HepG2 (cell line): ENCODE measurements around the gene CCDC6. TPM values are rescaled to one million over a fixed set of nuclear protein-coding genes. Genes with fewer than 3 reads are reported as not detected.

Experiments
- AGO2 ChIP-seq: fragments of 200-400 bp; formaldehyde crosslinking; optimal IDR thresholded peaks from 2 replicates; pipeline ENCODE3; 2017; ENCODE audit warnings: mild to moderate bottlenecking, low read depth, low read length, moderate library complexity
- AHR ChIP-seq: IDR thresholded peaks from 2 replicates; pipeline ENCODE4 v1.6.1; 2018; ENCODE audit warnings: missing genetic modification reagents, missing compliant biosample characterization
- ARID2 ChIP-seq: sonication (generic); formaldehyde crosslinking; IDR thresholded peaks from 2 replicates; pipeline ENCODE4 v1.8.1; 2022; ENCODE audit warnings: mild to moderate bottlenecking, missing genetic modification reagents, borderline replicate concordance
- FOXA3 ChIP-seq: IDR thresholded peaks from 2 replicates; pipeline ENCODE4 v1.6.1; 2016; ENCODE audit warnings: missing genetic modification reagents, missing compliant biosample characterization
- HES4 ChIP-seq: sonication (generic); formaldehyde crosslinking; IDR thresholded peaks from 2 replicates; pipeline ENCODE4 v1.9.0; 2021; ENCODE audit warnings: mild to moderate bottlenecking, missing genetic modification reagents, borderline replicate concordance
- KLF9 ChIP-seq: IDR thresholded peaks from 2 replicates; pipeline ENCODE4 v1.6.1; 2016; ENCODE audit warnings: low read depth
- NFIC ChIP-seq: IDR thresholded peaks from 2 replicates; pipeline ENCODE4 v1.6.1; 2012; ENCODE audit warnings: mild to moderate bottlenecking, low read length, inconsistent platforms
- PITX1 ChIP-seq: sonication (generic); formaldehyde crosslinking; IDR thresholded peaks from 2 replicates; pipeline ENCODE4 v1.5.1; 2020; ENCODE audit warnings: mild to moderate bottlenecking, missing genetic modification reagents
- PLRG1 ChIP-seq: fragments of 450-650 bp; conservative IDR thresholded peaks from 2 replicates; pipeline ENCODE4 v1.6.1; 2016
- RFX3 ChIP-seq: IDR thresholded peaks from 2 replicates; pipeline ENCODE4 v1.6.1; 2016; ENCODE audit warnings: missing biosample characterization, missing genetic modification reagents
- ZMYM2 ChIP-seq: sonication (generic); formaldehyde crosslinking; IDR thresholded peaks from 2 replicates; pipeline ENCODE4 v1.8.0; 2022; ENCODE audit warnings: mild to moderate bottlenecking, missing genetic modification reagents
- ZMYM3 ChIP-seq: sonication (generic); formaldehyde crosslinking; IDR thresholded peaks from 2 replicates; pipeline ENCODE4 v1.5.1; 2020; ENCODE audit warnings: mild to moderate bottlenecking, missing genetic modification reagents
- ZNF264 ChIP-seq: sonication (generic); formaldehyde crosslinking; IDR thresholded peaks from 2 replicates; pipeline ENCODE4 v1.4.0; 2020; ENCODE audit warnings: missing genetic modification reagents
- ZNF30 ChIP-seq: sonication (generic); formaldehyde crosslinking; IDR thresholded peaks from 2 replicates; pipeline ENCODE4 v1.5.0; 2020; ENCODE audit warnings: mild to moderate bottlenecking, missing genetic modification reagents
- ZNF672 ChIP-seq: sonication (generic); formaldehyde crosslinking; IDR thresholded peaks from 2 replicates; pipeline ENCODE4 v1.8.1; 2022; ENCODE audit warnings: missing genetic modification reagents
- ZNF883 ChIP-seq: sonication (generic); formaldehyde crosslinking; IDR thresholded peaks from 2 replicates; pipeline ENCODE4 v1.5.1; 2020; ENCODE audit warnings: mild to moderate bottlenecking, missing genetic modification reagents; ENCODE audit errors: not compliant biosample characterization
- polyA plus RNA-seq, 8 experiments: library from polyadenylated mRNA; depleted of rRNA in 3 of 8; stranded (reverse) in 7 of 8; unstranded in 1 of 8; fragments of >200 nt; fragmentation: Illumina TruSeq in 4 of 8; extraction: Trizol in 4 of 8; gene quantifications; 2 replicates each; pipeline versions ENCODE4 v1.2.1 to v1.2.3, GENCODE V29; 2011 to 2016; ENCODE audit warnings: low read depth in 4 of 8, missing spikeins in 1 of 8, mixed read lengths in 1 of 8; ENCODE audit not compliant: insufficient read depth in 1 of 8
- total RNA-seq, 5 experiments: library from RNA; depleted of rRNA; stranded (reverse); fragments of >200 nt; fragmentation: Illumina TruSeq; extraction: Trizol; gene quantifications; 2 replicates each; pipeline ENCODE4 v1.2.3, GENCODE V29; 2016; ENCODE audit warnings: low read depth in 1 of 5
- TF ChIP-seq, protein P1 (sequence below), 2 experiments: IDR thresholded peaks; 2 replicates each; pipeline ENCODE4 v1.6.1; 2011 to 2012; ENCODE audit warnings: low read length in 2 of 2, borderline replicate concordance in 1 of 2, low read depth in 1 of 2, mild to moderate bottlenecking in 1 of 2, moderate library complexity in 1 of 2
- TF ChIP-seq, protein P2 (sequence below): sonication (generic); formaldehyde crosslinking; IDR thresholded peaks from 2 replicates; pipeline ENCODE4 v1.4.0; 2020; ENCODE audit warnings: missing genetic modification reagents
- TF ChIP-seq, protein P3 (sequence below): sonication (generic); formaldehyde crosslinking; IDR thresholded peaks from 2 replicates; pipeline ENCODE4 v1.4.0; 2020; ENCODE audit warnings: missing genetic modification reagents; ENCODE audit errors: not compliant biosample characterization
- TF ChIP-seq, protein P4 (sequence below): sonication (generic); formaldehyde crosslinking; IDR thresholded peaks from 2 replicates; pipeline ENCODE4 v1.5.0; 2020; ENCODE audit warnings: mild to moderate bottlenecking, missing genetic modification reagents, moderate library complexity
- TF ChIP-seq, protein P5 (sequence below): sonication (generic); formaldehyde crosslinking; IDR thresholded peaks from 2 replicates; pipeline ENCODE4 v1.4.0; 2020; ENCODE audit warnings: low read depth, mild to moderate bottlenecking, missing genetic modification reagents

CCDC6 gene
- total and polyA plus RNA-seq, 2 of the 13 experiments (the other 11 are each of a cell fraction or from before 2014, with no cell fraction given), result 17.9 to 18.3 TPM

DNA sequence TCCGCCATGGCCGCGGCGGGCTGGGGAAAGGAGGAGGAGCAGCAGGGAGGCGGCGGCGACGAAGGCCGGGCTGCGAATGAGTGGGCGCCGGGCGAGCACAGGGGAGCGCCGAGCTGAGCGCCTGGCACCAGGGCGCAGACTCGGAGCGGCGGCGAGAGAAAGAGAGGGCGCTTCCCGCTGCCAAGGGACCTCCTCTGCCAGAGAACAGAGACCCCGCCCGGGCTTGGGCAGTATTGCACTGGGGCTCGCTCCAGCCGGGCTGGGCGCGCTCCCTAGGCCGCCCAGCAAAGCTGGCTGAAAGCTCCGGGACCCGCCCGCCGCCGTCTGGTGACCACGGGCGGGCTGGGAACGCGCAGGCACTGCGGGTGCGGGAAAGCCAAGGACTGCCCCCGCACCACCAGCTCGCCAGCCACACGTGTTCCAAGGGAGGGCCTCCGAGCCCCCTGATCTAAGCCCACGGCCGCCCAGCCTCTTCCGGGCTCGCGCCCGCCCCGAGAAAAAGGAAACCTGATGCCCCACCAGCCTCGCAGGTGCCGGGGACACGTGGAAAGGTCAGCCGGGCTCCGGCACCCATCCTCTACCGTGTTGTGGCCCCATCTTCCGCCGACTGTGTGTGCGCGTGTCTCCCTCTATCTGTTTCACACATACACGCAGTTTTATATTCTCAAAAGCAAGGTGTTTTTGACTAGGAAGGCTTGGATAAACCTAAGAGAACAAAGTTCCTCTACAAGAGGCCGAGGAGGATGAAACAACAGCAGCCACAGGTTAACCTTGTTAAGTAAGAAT, at the start of gene CCDC6 (continued):
- TF ChIP-seq, protein P1, sequence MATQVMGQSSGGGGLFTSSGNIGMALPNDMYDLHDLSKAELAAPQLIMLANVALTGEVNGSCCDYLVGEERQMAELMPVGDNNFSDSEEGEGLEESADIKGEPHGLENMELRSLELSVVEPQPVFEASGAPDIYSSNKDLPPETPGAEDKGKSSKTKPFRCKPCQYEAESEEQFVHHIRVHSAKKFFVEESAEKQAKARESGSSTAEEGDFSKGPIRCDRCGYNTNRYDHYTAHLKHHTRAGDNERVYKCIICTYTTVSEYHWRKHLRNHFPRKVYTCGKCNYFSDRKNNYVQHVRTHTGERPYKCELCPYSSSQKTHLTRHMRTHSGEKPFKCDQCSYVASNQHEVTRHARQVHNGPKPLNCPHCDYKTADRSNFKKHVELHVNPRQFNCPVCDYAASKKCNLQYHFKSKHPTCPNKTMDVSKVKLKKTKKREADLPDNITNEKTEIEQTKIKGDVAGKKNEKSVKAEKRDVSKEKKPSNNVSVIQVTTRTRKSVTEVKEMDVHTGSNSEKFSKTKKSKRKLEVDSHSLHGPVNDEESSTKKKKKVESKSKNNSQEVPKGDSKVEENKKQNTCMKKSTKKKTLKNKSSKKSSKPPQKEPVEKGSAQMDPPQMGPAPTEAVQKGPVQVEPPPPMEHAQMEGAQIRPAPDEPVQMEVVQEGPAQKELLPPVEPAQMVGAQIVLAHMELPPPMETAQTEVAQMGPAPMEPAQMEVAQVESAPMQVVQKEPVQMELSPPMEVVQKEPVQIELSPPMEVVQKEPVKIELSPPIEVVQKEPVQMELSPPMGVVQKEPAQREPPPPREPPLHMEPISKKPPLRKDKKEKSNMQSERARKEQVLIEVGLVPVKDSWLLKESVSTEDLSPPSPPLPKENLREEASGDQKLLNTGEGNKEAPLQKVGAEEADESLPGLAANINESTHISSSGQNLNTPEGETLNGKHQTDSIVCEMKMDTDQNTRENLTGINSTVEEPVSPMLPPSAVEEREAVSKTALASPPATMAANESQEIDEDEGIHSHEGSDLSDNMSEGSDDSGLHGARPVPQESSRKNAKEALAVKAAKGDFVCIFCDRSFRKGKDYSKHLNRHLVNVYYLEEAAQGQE (IDR thresholded peaks at IDR 0.05; ENCODE audit: borderline replicate concordance in 1 of 2, low read depth in 1 of 2, low read length in 2 of 2), result peak in 1 of 2 experiments; percentile 78; a peak in 1 of 4 replicates
- TF ChIP-seq ARID2 (CRISPR knock-in tag) (peak; percentile 54; the same call in 1 of the 2 replicates), RFX3 (no peak), AHR (no peak), FOXA3 (peak; percentile 24), NFIC (no peak), ZNF883 (CRISPR knock-in tag) (peak; percentile 82), HES4 (CRISPR knock-in tag) (no peak; the same call in 1 of the 2 replicates), ZMYM3 (CRISPR knock-in tag) (no peak; the same call in 1 of the 2 replicates), ZNF30 (CRISPR knock-in tag) (no peak), ZNF672 (CRISPR knock-in tag) (no peak), ZNF264 (CRISPR knock-in tag) (peak; percentile 56), PITX1 (CRISPR knock-in tag) (peak; percentile 84), ZMYM2 (peak; percentile 78), AGO2 (no peak), KLF9 (CRISPR knock-in tag) (no peak; the same call in 1 of the 2 replicates), PLRG1 (no peak)
- TF ChIP-seq, protein P2, sequence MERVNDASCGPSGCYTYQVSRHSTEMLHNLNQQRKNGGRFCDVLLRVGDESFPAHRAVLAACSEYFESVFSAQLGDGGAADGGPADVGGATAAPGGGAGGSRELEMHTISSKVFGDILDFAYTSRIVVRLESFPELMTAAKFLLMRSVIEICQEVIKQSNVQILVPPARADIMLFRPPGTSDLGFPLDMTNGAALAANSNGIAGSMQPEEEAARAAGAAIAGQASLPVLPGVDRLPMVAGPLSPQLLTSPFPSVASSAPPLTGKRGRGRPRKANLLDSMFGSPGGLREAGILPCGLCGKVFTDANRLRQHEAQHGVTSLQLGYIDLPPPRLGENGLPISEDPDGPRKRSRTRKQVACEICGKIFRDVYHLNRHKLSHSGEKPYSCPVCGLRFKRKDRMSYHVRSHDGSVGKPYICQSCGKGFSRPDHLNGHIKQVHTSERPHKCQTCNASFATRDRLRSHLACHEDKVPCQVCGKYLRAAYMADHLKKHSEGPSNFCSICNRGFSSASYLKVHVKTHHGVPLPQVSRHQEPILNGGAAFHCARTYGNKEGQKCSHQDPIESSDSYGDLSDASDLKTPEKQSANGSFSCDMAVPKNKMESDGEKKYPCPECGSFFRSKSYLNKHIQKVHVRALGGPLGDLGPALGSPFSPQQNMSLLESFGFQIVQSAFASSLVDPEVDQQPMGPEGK (CRISPR knock-in tag), result peak; percentile 80
- TF ChIP-seq, protein P3, sequence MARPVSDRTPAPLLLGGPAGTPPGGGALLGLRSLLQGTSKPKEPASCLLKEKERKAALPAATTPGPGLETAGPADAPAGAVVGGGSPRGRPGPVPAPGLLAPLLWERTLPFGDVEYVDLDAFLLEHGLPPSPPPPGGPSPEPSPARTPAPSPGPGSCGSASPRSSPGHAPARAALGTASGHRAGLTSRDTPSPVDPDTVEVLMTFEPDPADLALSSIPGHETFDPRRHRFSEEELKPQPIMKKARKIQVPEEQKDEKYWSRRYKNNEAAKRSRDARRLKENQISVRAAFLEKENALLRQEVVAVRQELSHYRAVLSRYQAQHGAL (CRISPR knock-in tag), result no peak
- TF ChIP-seq, protein P4, sequence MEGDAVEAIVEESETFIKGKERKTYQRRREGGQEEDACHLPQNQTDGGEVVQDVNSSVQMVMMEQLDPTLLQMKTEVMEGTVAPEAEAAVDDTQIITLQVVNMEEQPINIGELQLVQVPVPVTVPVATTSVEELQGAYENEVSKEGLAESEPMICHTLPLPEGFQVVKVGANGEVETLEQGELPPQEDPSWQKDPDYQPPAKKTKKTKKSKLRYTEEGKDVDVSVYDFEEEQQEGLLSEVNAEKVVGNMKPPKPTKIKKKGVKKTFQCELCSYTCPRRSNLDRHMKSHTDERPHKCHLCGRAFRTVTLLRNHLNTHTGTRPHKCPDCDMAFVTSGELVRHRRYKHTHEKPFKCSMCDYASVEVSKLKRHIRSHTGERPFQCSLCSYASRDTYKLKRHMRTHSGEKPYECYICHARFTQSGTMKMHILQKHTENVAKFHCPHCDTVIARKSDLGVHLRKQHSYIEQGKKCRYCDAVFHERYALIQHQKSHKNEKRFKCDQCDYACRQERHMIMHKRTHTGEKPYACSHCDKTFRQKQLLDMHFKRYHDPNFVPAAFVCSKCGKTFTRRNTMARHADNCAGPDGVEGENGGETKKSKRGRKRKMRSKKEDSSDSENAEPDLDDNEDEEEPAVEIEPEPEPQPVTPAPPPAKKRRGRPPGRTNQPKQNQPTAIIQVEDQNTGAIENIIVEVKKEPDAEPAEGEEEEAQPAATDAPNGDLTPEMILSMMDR (CRISPR knock-in tag), result peak; percentile 87
- TF ChIP-seq, protein P5, sequence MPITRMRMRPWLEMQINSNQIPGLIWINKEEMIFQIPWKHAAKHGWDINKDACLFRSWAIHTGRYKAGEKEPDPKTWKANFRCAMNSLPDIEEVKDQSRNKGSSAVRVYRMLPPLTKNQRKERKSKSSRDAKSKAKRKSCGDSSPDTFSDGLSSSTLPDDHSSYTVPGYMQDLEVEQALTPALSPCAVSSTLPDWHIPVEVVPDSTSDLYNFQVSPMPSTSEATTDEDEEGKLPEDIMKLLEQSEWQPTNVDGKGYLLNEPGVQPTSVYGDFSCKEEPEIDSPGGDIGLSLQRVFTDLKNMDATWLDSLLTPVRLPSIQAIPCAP (CRISPR knock-in tag), result no peak
